ENCODE data around the gene GNG7.

DNA sequence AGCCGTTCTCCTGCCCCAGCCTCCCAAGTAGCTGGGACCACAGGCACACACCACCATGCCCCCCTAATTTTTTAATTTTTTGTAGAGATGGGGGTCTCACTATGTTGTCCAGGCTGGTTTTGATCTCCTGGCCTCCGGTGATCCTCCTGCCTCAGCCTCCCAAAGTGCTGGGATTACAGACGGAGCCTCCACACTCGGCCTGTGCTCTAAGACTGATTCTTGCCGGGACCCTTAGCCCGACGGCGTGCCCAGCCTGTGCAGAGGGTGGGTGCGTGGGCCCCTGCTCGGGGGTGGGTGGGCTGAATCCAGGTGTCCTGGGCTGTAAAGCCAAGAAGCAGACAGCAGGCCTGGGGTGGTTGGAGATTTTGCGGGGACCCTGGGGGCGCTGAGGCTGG lies 162.2 kb downstream of the GNG7 start:
- TF ChIP-seq, protein P1, sequence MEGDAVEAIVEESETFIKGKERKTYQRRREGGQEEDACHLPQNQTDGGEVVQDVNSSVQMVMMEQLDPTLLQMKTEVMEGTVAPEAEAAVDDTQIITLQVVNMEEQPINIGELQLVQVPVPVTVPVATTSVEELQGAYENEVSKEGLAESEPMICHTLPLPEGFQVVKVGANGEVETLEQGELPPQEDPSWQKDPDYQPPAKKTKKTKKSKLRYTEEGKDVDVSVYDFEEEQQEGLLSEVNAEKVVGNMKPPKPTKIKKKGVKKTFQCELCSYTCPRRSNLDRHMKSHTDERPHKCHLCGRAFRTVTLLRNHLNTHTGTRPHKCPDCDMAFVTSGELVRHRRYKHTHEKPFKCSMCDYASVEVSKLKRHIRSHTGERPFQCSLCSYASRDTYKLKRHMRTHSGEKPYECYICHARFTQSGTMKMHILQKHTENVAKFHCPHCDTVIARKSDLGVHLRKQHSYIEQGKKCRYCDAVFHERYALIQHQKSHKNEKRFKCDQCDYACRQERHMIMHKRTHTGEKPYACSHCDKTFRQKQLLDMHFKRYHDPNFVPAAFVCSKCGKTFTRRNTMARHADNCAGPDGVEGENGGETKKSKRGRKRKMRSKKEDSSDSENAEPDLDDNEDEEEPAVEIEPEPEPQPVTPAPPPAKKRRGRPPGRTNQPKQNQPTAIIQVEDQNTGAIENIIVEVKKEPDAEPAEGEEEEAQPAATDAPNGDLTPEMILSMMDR (IDR thresholded peaks at IDR 0.05; ENCODE audit: insufficient read depth, low read depth, low read length): no peak
- TF ChIP-seq EZH2 (IDR thresholded peaks at IDR 0.05; ENCODE audit: insufficient read depth, low read length): no peak

Data from astrocyte (in vitro differentiated cells and primary cell).